ENCODE results near the gene IPO4.
A peak's percentile ranks its signal among the peaks of the same experiment; 100 is the strongest.

IPO4 gene

DNA sequence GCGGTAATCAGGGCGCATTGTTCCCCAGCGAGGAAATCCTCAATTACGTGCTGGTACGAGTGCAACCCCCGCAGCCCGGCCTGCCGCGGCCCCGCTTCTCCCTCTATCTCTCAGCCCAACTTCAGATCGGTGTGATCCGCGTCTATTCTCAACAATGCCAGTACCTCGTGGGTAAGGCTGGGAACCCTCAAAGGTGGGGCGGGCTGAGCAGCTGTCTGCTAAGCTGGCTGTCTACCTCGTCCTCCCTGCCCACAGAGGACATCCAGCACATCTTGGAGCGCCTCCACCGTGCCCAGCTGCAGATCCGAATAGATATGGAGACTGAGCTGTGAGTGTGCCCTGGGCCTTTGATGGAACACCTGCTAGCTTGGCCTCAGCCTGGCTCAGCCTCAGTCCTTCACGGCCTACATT, 15.7 kb downstream of the IPO4 start:
- no peak for FAIRE-seq

DNA sequence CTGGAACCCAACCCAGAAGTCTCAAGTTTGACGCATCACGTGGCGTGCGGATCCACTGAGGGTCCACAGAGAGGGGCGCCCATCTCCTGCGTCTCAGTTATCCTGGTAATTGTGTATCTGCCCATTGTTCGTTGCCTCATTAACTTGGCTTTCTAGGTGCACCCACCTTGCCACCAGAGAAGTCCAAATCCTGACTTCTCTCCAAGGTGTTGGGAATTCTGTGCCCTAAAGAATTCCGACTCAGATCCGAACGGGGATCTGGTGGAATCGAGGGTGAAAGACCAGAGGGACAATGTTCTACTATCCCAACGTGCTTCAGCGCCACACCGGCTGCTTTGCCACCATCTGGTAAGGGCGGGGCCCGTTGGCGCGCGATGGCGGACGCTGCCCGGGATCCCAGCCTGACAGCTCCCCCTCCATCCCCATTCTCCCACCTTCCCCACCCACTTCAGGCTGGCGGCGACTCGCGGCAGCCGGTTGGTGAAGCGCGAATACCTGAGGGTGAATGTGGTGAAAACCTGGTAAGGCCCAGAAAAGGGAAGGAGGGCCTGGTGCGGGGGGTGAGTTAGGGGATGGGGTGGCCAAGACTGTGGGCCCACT, 16.3 kb downstream of the IPO4 start:
- no peak for FAIRE-seq

DNA sequence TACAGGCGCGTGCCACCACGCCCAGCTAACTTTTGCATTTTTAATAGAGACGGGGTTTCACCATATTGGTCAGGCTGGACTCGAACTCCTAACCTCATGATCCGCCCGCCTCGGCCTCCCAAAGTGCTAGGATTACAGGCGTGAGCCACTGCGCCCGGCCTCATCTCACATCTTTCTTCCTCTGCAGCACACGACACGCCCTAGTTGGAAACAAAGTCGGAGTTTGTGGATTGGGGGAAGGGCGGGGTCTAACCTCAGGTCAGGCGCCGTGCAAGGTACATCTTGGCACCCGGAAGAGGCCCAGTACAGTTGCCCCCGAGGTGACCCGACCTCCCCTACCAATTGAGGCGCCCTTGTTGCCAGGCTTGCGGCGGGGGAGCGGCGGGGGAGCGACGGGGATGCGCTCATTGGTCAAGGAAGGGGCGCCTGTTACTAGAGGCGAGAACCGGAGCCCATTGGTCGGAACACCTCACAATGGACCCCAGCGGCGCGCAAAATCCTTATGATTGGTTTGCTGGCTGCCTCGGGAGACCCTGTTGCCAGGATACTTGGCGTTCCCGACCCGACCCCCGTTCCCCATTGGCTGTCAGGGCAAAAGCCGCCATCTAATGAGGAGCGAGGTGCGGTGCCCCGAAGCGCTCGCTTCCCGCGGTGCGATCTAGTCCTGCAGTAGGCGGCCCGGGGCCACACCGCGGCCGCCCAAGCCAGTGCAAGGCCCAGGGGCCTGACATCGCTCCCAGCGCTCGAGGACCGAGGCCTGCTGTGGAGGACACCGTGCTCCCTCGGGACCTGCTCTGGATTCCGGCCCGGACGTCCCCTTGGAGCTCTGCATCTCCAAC, 17.0 kb downstream of the IPO4 start, which contains the start of gene REC8:
REC8 (plus strand) TSS at position 659 of the 839 bp plus-strand sequence. CDS start 473 bp downstream, outside the sequence.
- no peak for FAIRE-seq

DNA sequence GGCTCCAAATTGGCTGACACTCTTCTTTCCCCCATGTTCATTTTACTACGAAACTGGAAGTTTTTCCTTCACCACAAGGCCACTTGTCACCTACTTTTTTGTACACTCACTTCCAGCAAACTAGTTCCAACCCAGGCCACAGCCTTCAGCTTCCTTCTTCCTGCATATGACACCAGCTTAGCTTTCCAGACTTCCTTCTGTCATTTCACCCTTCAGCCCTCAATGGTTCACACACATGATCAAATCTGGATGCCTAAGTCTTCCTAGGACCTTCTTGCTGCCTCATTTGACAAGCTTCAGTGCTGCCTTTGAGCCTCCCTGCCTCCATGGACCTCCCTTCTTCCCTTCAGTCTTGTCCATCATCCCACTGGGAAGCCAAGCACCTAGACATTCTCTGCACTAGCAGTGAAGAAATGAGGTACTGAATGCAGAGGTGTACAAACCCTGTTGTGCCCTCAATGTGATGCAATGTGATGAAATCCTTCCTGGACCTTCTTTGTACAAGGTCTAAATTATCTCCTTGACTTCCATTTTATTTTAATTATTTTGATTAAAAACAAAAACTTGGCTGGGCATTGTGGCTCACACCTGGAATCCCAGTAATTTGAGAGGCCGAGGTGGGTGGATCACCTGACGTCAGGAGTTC, 21.0 kb downstream of the IPO4 start:
- FAIRE-seq = no peak

DNA sequence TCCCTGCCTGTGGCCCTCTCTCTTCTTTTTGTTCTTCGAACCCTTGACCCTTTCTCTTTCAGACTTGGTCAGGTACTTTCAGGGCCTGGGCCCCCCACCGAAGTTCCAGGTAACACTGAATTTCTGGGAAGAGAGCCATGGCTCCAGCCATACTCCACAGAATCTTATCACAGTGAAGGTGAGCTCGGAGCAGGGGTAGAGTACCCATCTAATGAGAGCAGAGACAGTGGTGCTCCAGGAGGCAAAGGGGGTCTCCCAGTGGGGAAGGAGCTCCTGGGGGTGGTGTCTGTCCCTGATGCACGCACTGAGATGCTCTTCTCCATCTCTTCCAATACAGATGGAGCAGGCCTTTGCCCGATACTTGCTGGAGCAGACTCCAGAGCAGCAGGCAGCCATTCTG, 22.8 kb downstream of the IPO4 start:
- FAIRE-seq = no peak

DNA sequence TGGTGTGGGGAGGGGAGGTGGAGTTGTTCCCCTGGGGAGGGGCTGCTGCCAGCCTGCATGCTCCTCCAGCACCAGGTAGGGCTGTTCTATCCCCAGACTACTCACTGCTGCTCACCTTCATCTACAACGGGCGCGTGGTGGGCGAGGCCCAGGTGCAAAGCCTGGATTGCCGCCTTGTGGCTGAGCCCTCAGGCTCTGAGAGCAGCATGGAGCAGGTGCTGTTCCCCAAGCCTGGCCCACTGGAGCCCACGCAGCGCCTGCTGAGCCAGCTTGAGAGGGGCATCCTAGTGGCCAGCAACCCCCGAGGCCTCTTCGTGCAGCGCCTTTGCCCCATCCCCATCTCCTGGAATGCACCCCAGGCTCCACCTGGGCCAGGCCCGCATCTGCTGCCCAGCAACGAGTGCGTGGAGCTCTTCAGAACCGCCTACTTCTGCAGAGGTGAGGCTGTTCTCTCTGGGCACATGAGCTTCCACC, 24.1 kb downstream of the IPO4 start:
- FAIRE-seq = no peak

DNA sequence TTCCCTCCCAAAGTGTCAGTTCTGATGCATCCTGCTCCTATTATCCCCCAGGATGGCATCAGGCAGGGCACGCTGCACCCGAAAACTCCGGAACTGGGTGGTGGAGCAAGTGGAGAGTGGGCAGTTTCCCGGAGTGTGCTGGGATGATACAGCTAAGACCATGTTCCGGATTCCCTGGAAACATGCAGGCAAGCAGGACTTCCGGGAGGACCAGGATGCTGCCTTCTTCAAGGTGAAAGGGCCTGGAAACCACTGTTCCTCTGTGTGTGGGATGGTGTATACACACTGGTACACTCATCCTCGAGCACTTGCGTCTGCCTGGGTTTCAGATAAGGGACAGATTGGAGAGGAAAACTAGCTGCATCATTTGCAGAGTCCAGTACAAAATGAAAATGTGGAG, 26.5 kb downstream of the IPO4 start:
- FAIRE-seq = no peak

DNA sequence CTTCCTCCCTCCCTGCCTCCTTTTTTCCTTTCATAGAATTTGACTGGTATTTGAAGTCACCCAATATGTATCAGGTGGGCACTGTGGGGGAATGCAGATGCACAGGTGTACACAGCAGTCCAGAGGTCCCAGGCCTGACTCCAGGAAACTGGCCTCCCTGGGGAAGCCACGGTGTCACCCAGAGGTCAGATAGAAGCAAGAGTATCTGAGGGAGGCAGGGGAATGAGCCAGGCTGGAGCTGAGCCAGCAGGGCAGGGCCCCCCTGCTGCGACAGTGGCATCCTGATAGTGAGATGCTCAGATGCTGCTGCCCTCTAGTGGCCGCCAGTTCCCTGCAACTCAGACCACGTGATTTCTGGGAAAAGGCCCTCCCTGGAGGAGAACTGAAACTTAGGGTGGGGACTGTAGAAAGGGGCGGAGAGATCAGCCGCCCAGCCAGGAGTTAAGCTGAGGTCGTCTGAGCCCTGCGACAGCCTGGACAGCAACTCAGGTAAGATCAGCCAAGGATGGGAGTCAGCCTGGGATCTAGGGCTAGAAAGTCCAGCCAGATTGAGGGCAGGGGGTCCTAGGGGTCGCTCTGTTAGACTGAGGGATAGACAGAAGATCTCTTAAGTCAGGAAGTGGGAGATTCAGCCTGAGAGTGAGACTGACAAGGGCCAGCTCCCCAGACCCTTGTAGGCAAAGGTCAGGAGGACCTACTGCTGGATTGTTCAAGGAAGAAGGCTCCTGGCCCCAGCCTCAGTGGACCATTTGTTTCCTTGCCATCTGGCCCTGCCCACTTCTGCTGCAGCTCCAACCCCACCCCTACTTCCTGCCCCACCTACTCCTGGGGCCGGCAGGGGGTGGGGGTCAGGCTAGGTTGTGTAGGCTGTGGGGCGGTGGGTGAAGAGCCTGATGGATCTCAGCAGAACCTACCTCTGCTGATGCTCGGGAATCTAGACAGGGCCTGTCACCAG, 27.5 kb downstream of the IPO4 start, which contains the start of gene IRF9:
IRF9 (plus strand) TSS at position 416 of the 955 bp plus-strand sequence. CDS start 880 bp downstream, outside the sequence.
- FAIRE-seq = peak; percentile 55

DNA sequence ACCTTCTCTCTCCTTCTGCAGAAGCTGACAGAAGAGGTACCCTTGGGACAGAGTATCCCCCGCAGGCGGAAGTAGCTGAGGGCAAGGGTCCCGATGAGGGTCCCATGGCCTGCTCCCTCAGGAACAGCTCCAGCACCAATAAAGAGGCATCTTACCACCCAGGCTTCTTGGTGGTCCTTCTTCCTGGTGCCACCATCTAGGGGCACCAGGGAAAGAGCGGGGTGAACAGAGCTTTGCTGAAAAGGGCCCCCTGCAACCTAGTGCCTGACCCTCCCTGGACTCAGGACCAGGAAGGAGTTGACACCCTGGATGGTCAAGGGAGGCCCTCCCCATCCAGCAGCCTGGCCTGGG, 28.1 kb downstream of the IPO4 start:
- no peak for FAIRE-seq

DNA sequence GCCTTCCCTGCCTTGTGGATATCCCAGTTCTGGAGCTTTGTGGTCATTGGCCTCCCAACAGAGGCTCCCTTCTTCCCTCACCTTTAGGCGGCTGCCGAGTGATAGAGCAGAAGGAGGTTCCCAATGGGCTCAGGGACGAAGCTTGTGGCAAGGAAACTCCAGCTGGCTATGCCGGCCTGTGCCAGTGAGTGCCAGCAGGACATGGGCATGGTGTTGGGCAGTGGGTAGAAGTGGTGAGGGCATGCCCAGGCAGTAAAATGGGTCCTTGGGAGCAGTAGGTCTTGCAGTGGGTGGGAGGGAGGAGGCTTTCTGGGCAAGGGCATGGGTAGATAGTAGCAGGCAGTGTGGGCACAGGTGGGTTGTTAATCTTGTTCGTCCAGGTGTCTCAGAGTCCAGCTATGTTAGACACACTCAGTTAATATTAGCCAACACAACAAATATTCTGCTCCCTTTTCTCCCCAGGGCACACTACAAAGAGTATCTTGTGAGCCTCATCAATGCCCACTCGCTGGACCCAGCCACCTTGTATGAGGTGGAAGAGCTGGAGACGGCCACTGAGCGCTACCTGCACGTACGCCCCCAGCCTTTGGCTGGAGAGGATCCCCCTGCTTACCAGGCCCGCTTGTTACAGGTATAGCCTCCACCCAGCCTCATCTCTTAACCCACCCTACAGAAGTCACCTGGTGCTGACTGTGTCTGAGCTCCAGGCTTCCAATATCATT, 28.7 kb downstream of the IPO4 start:
- no peak for FAIRE-seq

DNA sequence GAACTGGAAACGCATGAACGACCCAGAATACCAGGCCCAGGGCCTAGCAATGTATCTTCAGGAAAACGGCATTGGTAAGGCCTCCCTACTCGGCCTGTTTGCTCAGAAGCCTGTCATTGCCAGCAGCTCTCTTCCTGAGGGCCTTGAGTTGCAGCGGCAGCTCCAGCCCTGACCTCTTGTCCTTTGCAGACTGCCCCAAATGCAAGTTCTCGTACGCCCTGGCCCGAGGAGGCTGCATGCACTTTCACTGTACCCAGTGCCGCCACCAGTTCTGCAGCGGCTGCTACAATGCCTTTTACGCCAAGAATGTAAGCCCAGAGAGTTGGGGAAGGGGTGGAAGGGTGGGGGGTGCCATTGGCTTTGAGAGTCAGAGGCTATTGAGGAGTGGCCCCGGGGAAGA, 31.3 kb downstream of the IPO4 start:
- FAIRE-seq = no peak

DNA sequence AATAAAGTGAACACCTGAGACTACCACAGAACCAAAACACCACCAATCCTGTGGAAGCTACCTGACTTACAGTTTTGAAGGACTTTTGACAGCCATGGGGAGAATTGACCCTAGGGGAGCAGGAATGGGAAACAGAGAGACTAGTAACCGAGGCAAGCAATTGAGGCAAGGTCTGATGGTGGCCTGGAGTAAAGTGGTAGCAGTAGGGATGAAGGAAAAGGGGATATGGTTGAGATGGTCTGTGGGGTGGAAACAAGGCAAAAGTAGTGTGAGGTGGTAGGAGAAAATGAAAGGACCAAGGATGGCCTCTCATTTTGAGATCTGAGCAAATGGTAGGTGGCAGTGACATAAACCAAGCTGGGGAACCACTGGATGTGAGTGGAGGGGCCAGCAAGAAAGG, 31.8 kb downstream of the IPO4 start:
- no peak for FAIRE-seq

DNA sequence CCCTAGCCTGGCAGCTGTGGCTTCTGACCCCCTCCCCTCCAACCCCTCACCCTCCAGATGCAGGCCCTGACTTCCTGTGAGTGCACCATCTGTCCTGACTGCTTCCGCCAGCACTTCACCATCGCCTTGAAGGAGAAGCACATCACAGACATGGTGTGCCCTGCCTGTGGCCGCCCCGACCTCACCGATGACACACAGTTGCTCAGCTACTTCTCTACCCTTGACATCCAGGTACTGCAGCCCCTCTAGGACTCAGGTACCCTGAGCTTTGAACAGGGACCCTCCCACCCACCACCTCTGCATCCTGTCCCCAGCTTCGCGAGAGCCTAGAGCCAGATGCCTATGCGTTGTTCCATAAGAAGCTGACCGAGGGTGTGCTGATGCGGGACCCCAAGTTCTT, 33.5 kb downstream of the IPO4 start:
- FAIRE-seq = no peak

DNA sequence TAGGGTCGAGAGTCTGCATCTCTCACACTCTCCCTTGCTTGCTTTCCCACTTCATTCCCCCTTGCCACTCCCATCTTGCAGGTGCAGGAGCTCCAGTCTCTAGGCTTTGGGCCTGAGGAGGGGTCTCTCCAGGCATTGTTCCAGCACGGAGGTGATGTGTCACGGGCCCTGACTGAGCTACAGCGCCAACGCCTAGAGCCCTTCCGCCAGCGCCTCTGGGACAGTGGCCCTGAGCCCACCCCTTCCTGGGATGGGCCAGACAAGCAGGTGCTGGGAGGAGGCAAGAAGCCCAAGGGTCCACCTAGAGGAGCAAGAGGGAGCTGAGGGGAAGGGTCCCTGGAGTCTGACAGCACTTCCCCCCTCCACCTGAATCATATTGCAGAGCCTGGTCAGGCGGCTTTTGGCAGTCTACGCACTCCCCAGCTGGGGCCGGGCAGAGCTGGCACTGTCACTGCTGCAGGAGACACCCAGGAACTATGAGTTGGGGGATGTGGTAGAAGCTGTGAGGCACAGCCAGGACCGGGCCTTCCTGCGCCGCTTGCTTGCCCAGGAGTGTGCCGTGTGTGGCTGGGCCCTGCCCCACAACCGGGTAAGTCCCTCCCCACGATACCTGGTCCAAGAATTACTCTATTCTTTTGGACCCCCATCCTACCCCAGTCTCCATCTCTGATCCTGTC, 37.1 kb downstream of the IPO4 start:
- no peak for FAIRE-seq

DNA sequence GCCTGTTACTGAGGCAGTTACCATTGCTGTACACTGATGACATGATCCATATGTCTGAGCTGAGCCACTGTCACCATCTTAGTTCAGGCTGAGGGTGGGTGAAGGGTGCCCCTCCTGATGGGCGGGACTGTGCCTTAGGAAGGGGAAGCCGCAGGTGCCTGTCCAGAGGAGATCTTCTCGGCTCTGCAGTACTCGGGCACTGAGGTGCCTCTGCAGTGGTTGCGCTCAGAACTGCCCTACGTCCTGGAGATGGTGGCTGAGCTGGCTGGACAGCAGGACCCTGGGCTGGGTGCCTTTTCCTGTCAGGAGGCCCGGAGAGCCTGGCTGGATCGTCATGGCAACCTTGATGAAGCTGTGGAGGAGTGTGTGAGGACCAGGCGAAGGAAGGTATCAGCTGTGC, 37.6 kb downstream of the IPO4 start:
- no peak for FAIRE-seq

DNA sequence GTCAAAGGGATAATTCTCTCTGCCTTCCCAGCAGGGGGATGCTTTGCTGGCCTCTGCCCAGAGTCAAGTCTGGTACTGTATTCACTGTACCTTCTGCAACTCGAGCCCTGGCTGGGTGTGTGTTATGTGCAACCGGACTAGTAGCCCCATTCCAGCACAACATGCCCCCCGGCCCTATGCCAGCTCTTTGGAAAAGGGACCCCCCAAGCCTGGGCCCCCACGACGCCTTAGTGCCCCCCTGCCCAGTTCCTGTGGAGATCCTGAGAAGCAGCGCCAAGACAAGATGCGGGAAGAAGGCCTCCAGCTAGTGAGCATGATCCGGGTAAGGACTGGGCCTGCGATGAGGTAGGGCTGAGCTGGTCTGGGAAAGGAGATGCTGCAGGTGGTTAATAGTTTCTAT, 38.0 kb downstream of the IPO4 start:
- FAIRE-seq = no peak

DNA sequence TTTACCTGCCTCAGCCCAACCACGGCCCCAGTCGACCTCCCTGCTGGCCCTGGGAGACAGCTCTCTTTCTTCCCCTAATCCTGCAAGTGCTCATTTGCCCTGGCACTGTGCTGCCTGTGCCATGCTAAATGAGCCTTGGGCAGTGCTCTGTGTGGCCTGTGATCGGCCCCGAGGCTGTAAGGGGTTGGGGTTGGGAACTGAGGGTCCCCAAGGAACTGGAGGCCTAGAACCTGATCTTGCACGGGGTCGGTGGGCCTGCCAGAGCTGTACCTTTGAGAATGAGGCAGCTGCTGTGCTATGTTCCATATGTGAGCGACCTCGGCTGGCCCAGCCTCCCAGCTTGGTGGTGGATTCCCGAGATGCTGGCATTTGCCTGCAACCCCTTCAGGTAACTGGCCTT, 38.6 kb downstream of the IPO4 start:
- FAIRE-seq = no peak

DNA sequence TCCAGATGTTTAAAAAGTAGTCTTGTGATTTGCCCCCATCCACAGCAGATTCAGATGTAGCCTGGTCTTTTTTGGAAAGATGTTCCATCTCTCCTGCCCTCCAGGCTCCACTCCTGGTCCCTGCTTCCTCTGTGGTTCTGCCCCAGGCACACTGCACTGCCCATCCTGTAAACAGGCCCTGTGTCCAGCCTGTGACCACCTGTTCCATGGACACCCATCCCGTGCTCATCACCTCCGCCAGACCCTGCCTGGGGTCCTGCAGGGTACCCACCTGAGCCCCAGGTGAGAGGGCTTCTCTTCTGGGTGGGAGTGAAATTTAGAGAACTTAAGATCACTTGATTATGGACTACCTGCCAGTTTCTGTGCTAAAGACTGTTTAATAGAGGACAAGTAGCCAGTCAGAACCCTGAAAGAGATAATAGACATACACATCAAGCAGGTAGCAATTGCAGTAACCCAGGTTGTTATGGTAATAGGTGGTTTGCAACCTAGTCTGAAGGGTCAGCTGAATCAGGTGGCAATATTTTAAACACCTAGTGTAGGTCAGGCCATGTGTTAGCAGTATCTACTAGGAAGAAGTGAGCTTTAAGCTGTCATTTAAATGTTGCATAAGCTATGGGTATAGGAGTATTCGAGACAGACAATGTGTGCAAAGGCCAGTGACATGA, 39.2 kb downstream of the IPO4 start:
- FAIRE-seq = no peak

DNA sequence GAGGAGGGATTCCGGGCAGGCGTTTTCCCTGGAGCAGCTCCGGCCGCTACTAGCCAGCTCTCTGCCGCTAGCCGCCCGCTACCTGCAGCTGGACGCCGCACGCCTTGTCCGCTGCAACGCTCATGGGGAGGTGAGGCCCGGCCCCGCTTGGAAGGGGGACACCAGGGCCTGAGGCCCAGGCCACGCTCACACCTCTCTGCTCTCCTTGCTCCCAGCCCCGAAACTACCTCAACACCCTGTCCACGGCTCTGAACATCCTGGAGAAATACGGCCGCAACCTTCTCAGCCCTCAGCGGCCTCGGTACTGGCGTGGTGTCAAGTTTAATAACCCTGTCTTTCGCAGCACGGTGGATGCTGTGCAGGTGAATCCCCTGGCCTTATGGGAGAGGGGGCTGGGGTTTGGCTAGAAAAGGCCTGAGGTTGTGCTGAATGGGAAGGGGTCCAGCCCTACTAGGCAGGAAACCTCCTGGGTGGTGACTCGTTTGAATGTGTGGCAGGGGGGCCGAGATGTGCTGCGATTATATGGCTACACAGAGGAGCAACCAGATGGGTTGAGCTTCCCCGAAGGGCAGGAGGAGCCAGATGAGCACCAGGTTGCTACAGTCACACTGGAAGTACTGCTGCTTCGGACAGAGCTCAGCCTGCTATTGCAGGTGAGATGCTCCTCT, 40.7 kb downstream of the IPO4 start:
- no peak for FAIRE-seq
